OCI-LY1 (cell line): Measurements from ENCODE around the gene USP17L26.
"Not testable (repeated sequence)": the region's sequence is repeated elsewhere in the genome, so short reads cannot be mapped to it uniquely, and the experiment has no call there.

Source experiments
- H2AFZ ChIP-seq: fragments of 200-600 bp; sonication (generic), shearing (Covaris generic); 2 replicates; pipeline ENCODE4 v1.6.0; 2014; ENCODE audit warnings: antibody characterized with exemption, mild to moderate bottlenecking, low read length
- H3F3A ChIP-seq: fragments of 200-600 bp; sonication (generic), shearing (Covaris generic); 2 replicates; pipeline ENCODE4 v1.6.0; 2014; ENCODE audit warnings: mild to moderate bottlenecking, antibody characterized with exemption, low read length, moderate library complexity; ENCODE audit not compliant: insufficient read depth
- H3K27ac ChIP-seq: fragments of 200-600 bp; sonication (generic); 2 replicates; pipeline ENCODE4 v1.5.1; 2014; ENCODE audit warnings: low read length, mixed run types, mild to moderate bottlenecking, low read depth; ENCODE audit not compliant: poor library complexity, severe bottlenecking
- H3K27me3 ChIP-seq: fragments of 200-600 bp; sonication (generic); 2 replicates; pipeline ENCODE4 v1.6.0; 2014; ENCODE audit warnings: antibody characterized with exemption, mild to moderate bottlenecking, low read length, moderate library complexity; ENCODE audit not compliant: insufficient read depth
- H3K36me3 ChIP-seq: fragments of 200-600 bp; sonication (generic); 2 replicates; pipeline ENCODE4 v1.6.1; 2014; ENCODE audit warnings: mild to moderate bottlenecking, antibody characterized with exemption, low read length, moderate library complexity, mixed read lengths; ENCODE audit not compliant: insufficient read depth
- H3K4me1 ChIP-seq: fragments of 200-600 bp; sonication (generic); 2 replicates; pipeline ENCODE4 v1.5.1; 2014; ENCODE audit warnings: mild to moderate bottlenecking, low read length, moderate library complexity; ENCODE audit not compliant: insufficient read depth, severe bottlenecking
- H3K4me2 ChIP-seq: fragments of 200-600 bp; sonication (generic), shearing (Covaris generic); 2 replicates; pipeline ENCODE4 v1.6.1; 2014; ENCODE audit warnings: low read length
- H3K4me3 ChIP-seq: fragments of 200-600 bp; sonication (generic); 2 replicates; pipeline ENCODE4 v1.5.1; 2014; ENCODE audit warnings: low read length, low read depth, mild to moderate bottlenecking, mixed read lengths; ENCODE audit not compliant: poor library complexity, severe bottlenecking
- H3K79me2 ChIP-seq: fragments of 200-600 bp; shearing (Covaris generic); 2 replicates; pipeline ENCODE4 v1.6.1; 2016; ENCODE audit warnings: mixed run types, low read length, mixed read lengths; ENCODE audit not compliant: insufficient read depth
- H3K9ac ChIP-seq: fragments of 200-600 bp; sonication (generic), shearing (Covaris generic); 2 replicates; pipeline ENCODE4 v1.6.1; 2014; ENCODE audit warnings: mild to moderate bottlenecking, low read length, mixed read lengths
- H3K9me2 ChIP-seq: fragments of 200-600 bp; sonication (generic), shearing (Covaris generic); 2 replicates; pipeline ENCODE4 v1.6.1; 2014; ENCODE audit warnings: low read depth, mild to moderate bottlenecking, low read length, mixed read lengths
- H3K9me3 ChIP-seq: fragments of 200-600 bp; shearing (Covaris generic); 2 replicates; pipeline ENCODE4 v1.6.1; 2014; ENCODE audit warnings: low read length, mixed read lengths
- H4K20me1 ChIP-seq: fragments of 200-600 bp; sonication (generic), shearing (Covaris generic); 2 replicates; pipeline ENCODE4 v1.6.0; 2016; ENCODE audit warnings: mild to moderate bottlenecking, low read length; ENCODE audit not compliant: insufficient read depth

The USP17L26 gene, protein sequence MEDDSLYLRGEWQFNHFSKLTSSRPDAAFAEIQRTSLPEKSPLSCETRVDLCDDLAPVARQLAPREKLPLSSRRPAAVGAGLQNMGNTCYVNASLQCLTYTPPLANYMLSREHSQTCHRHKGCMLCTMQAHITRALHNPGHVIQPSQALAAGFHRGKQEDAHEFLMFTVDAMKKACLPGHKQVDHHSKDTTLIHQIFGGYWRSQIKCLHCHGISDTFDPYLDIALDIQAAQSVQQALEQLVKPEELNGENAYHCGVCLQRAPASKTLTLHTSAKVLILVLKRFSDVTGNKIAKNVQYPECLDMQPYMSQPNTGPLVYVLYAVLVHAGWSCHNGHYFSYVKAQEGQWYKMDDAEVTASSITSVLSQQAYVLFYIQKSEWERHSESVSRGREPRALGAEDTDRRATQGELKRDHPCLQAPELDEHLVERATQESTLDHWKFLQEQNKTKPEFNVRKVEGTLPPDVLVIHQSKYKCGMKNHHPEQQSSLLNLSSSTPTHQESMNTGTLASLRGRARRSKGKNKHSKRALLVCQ

DNA sequence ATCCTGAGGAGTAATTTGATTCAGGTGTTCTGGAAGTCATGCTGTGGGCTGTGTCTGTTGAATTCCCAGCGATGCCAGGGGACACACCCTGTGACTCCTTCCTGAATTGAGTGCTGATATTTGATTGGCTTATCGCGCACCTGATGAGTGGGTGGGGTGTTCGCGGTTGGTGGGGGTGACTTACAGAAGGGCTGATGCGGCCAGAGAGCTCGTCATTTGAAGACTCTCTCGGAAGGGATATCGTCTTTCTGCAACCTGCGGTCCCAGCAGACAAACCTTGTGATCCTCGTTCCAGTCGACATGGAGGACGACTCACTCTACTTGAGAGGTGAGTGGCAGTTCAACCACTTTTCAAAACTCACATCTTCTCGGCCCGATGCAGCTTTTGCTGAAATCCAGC, at the start of gene USP17L26:
Gene USP17L26, plus strand, starts transcription at position 301 of the 400 bp plus-strand sequence. Its CDS starts 0 bp downstream, at position 301.
- not testable (repeated sequence) for H3F3A ChIP-seq, H3K27ac ChIP-seq

DNA sequence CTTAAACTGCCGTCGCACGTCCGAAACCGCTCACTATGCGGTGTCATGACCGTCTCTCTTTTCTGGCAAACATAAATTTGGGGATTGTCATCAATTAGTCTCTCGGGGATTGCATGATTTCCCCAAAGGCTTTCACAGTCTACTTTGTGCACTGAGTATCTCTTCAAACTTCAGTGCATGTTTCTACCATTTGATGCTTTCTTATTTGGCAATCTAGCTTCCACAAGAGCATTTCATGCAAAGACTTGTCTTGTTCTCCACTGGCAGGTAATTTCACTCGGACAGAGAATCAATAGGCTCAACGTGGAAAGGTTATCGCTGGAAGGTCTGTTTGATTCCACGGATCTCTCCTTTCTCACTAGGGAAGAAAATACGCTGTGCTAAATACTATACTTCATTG, 10.3 kb upstream of the USP17L26 start:
- not testable (repeated sequence) for H3K4me1 ChIP-seq, H3K4me2 ChIP-seq, H3K9me2 ChIP-seq, H3K36me3 ChIP-seq, H3K27me3 ChIP-seq, H3K27ac ChIP-seq, H3K79me2 ChIP-seq, H2AFZ ChIP-seq, H3K4me3 ChIP-seq, H3K9me3 ChIP-seq, H4K20me1 ChIP-seq, H3F3A ChIP-seq, H3K9ac ChIP-seq

More for the DNA sequence above, at the start of gene USP17L26:
- not testable (repeated sequence) for H4K20me1 ChIP-seq, H3K79me2 ChIP-seq, H3K27me3 ChIP-seq, H3K9me3 ChIP-seq, H3K36me3 ChIP-seq, H3K4me3 ChIP-seq, H3K9ac ChIP-seq, H3K9me2 ChIP-seq, H3K4me1 ChIP-seq, H2AFZ ChIP-seq, H3K4me2 ChIP-seq

DNA sequence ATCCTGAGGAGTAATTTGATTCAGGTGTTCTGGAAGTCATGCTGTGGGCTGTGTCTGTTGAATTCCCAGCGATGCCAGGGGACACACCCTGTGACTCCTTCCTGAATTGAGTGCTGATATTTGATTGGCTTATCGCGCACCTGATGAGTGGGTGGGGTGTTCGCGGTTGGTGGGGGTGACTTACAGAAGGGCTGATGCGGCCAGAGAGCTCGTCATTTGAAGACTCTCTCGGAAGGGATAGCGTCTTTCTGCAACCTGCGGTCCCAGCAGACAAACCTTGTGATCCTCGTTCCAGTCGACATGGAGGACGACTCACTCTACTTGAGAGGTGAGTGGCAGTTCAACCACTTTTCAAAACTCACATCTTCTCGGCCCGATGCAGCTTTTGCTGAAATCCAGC, 9.6 kb upstream of the USP17L26 start, which contains the start of gene USP17L24:
Gene USP17L24, plus strand, starts transcription at position 301 of the 400 bp plus-strand sequence. Its CDS starts 0 bp downstream, at position 301.
- not testable (repeated sequence) for H3K4me3 ChIP-seq, H4K20me1 ChIP-seq, H3K9me3 ChIP-seq, H3K4me2 ChIP-seq, H3K79me2 ChIP-seq, H3K4me1 ChIP-seq, H3K9me2 ChIP-seq, H3K36me3 ChIP-seq, H3K27ac ChIP-seq, H3K27me3 ChIP-seq, H3K9ac ChIP-seq, H3F3A ChIP-seq, H2AFZ ChIP-seq

GRCh38 chr4:9329611-9330010, 4.8 kb upstream of the USP17L26 start, which contains the start of gene USP17L25:
USP17L25 (plus strand) TSS chr4:9329911; CDS start chr4:9329911, 0 bp downstream.
- H3K9ac ChIP-seq, H3K36me3 ChIP-seq, H3K4me3 ChIP-seq, H3K79me2 ChIP-seq, H3F3A ChIP-seq, H3K9me2 ChIP-seq, H3K4me1 ChIP-seq, H3K4me2 ChIP-seq, H4K20me1 ChIP-seq, H3K27ac ChIP-seq, H3K9me3 ChIP-seq, H2AFZ ChIP-seq, H3K27me3 ChIP-seq: not testable (repeated sequence)

DNA sequence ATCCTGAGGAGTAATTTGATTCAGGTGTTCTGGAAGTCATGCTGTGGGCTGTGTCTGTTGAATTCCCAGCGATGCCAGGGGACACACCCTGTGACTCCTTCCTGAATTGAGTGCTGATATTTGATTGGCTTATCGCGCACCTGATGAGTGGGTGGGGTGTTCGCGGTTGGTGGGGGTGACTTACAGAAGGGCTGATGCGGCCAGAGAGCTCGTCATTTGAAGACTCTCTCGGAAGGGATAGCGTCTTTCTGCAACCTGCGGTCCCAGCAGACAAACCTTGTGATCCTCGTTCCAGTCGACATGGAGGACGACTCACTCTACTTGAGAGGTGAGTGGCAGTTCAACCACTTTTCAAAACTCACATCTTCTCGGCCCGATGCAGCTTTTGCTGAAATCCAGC, 4.6 kb downstream of the USP17L26 start, which contains the start of gene USP17L5:
Gene USP17L5, plus strand, starts transcription at position 301 of the 400 bp plus-strand sequence. Its CDS starts 0 bp downstream, at position 301.
- H3K27ac ChIP-seq, H3K9ac ChIP-seq, H3K27me3 ChIP-seq, H3K36me3 ChIP-seq, H3K4me3 ChIP-seq, H3K79me2 ChIP-seq, H3K9me3 ChIP-seq, H4K20me1 ChIP-seq, H3K4me1 ChIP-seq, H3K4me2 ChIP-seq, H2AFZ ChIP-seq, H3F3A ChIP-seq, H3K9me2 ChIP-seq: not testable (repeated sequence)

DNA sequence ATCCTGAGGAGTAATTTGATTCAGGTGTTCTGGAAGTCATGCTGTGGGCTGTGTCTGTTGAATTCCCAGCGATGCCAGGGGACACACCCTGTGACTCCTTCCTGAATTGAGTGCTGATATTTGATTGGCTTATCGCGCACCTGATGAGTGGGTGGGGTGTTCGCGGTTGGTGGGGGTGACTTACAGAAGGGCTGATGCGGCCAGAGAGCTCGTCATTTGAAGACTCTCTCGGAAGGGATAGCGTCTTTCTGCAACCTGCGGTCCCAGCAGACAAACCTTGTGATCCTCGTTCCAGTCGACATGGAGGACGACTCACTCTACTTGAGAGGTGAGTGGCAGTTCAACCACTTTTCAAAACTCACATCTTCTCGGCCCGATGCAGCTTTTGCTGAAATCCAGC, 9.4 kb downstream of the USP17L26 start, which contains the start of gene USP17L27:
Gene USP17L27, plus strand, starts transcription at position 301 of the 400 bp plus-strand sequence. Its CDS starts 0 bp downstream, at position 301.
- H3K36me3 ChIP-seq, H3K4me2 ChIP-seq, H3K9me2 ChIP-seq, H3K9me3 ChIP-seq, H4K20me1 ChIP-seq, H3K27ac ChIP-seq, H2AFZ ChIP-seq, H3K79me2 ChIP-seq, H3K4me3 ChIP-seq, H3K4me1 ChIP-seq, H3K9ac ChIP-seq, H3K27me3 ChIP-seq, H3F3A ChIP-seq: not testable (repeated sequence)

DNA sequence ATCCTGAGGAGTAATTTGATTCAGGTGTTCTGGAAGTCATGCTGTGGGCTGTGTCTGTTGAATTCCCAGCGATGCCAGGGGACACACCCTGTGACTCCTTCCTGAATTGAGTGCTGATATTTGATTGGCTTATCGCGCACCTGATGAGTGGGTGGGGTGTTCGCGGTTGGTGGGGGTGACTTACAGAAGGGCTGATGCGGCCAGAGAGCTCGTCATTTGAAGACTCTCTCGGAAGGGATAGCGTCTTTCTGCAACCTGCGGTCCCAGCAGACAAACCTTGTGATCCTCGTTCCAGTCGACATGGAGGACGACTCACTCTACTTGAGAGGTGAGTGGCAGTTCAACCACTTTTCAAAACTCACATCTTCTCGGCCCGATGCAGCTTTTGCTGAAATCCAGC, 14.1 kb downstream of the USP17L26 start, which contains the start of gene USP17L28:
Gene USP17L28, plus strand, starts transcription at position 301 of the 400 bp plus-strand sequence. Its CDS starts 0 bp downstream, at position 301.
- H3F3A ChIP-seq, H3K4me1 ChIP-seq, H3K36me3 ChIP-seq, H3K9ac ChIP-seq, H3K9me2 ChIP-seq, H2AFZ ChIP-seq, H3K79me2 ChIP-seq, H3K4me3 ChIP-seq, H3K27ac ChIP-seq, H3K4me2 ChIP-seq, H3K9me3 ChIP-seq, H3K27me3 ChIP-seq, H4K20me1 ChIP-seq: not testable (repeated sequence)
